IPS-18c (cell line): ENCODE data around the gene AQP12A.

Experiments used
- H3K4me3 ChIP-seq: 2 replicates; pipeline ENCODE4 v1.7.0; 2013; ENCODE audit warnings: low read depth, mild to moderate bottlenecking, low read length, moderate library complexity; ENCODE audit not compliant: insufficient read depth
- H3K9me3 ChIP-seq: one replicate; pipeline ENCODE4 v1.6.1; 2013; ENCODE audit warnings: mild to moderate bottlenecking, low read length, moderate library complexity; ENCODE audit not compliant: control insufficient read depth, insufficient read depth

Gene AQP12A

DNA sequence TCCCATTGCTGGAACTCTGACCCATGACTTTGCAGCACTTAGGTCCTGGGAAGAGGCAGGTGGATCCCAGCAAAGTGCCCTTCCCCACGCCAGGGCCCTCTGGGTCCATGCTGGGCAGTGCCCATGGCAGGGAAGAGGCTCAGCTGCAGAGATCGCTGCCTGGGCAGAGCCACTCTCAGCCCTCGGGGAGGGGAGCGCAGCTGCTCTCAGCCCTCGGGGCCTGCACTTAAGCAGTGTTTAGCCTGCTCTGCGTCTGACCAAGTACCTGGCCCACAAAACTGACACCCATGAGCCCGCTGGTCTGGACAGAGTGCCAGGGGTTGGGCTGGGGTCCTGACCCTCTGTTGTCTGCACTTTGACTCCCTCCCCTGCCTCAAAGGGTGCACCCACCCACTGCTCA is 46.3 kb downstream of the AQP12A start:
- Histone ChIP-seq H3K4me3 (no peak overlapping the region), H3K9me3 (peaks cover 2% of the 10 kb centered on the region)

DNA sequence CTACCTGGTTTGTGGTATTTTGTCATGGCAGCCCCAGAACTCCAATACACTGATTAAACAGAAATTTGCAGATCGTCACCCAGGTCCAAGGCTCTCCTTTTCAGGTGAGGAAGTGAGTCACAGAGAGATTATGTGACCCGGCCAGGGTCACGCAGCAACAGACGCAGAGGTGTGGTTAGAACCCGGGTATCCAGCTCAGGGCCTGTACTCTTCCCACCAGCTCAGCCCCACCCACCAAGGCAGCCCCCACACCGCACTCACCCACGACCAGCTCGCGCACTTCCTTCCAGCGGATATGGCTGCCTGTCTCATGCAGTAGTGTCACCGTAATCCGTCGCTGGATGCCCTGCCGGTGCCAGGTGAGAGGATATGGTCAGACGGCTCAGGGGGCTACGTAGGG is 48.1 kb downstream of the AQP12A start:
- Histone ChIP-seq H3K9me3 (peaks cover 2% of the 10 kb centered on the region), H3K4me3 (no peak overlapping the region)

DNA sequence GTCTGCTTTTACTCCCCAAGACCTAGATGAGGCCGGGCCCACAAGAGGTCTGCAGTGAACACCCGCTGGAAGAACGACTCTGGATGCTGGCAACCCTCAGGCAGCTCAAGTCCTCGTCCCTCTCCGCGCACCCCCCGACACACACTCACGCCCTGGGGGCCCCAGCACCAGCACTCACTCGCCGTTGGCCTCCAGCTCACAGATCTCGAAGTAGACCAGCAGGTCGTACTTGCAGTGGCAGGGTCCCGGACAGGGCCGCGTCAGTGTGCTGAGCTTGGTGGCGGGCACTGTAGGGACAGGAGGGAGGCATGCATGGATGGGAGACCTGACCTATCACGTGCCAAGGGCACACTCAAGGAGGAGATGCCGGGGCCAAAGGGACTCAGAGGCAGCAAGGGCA is 49.4 kb downstream of the AQP12A start:
- Histone ChIP-seq H3K4me3 (no peak overlapping the region), H3K9me3 (peaks cover 2% of the 10 kb centered on the region)

DNA sequence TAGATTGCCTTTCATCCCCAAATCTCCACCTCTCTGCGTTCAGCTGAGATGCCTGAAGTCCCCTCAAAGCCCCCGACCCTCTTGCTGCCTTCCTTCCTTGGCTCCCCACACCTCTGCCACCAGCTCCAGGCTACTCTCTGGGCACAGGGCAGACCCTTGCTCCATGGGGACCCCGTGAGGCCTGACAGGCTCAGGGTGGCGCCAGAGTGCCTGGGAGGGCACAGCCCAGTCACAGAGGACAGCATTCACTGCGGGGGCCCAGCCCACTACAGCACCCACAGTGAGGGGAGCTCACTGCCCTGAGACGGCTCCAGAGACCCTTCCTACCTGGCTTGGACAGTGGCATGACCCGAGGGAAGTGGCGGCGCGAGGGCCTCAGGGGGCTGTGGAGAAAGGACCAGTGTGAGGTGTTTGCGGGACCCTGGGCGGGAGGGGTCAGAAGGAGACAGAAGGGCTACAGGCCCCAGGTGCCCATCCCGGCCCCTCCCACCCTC is 51.0 kb downstream of the AQP12A start:
- H3K9me3 ChIP-seq: peaks cover 2% of the 10 kb centered on the region
- no peak overlapping the region for H3K4me3 ChIP-seq

DNA sequence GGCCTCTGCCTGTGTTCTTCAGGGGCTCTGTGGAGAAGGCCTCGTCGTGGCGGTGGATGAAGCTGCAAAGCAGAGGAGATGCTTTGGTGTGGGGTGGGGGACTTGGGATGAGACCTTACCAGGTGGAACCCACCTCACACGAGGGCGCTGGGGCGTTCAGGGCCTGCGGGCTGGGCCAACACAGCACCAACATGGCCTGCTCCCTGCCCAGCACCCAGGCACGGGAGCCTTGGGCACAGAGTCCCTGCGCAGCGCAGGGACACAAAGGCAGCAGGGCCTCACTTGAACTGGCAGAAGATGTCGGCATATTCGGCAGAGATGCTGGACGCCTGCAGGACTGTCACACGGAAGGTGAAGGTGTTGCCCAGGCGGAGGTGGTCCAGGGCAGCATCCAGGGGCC is 53.8 kb downstream of the AQP12A start:
- no peaks in the 10 kb centered on the region for H3K9me3 ChIP-seq

DNA sequence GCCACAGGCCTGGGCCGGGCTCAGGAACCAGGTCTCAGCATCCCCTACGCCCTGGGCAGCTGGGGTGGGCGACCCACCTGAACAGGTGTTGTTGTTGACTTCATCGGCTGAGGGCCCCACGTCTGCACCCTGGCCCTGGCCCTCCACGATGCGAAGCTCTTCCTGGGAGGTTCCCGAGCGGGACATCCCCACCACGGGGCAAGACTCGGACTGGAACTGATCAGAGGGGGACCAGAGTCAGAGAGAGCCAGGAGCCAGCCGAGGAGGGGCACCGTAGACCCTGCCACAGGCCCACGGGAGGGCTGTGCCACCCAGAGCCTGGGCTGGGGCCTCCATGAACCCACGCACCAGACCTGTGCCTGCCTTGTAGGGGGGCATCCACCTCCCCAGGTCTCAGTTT is 54.3 kb downstream of the AQP12A start:
- no peak overlapping the region for H3K4me3 ChIP-seq
- H3K9me3 ChIP-seq: no peaks in the 10 kb centered on the region

More for the DNA sequence above, 53.8 kb downstream of the AQP12A start:
- no peak overlapping the region for H3K4me3 ChIP-seq

DNA sequence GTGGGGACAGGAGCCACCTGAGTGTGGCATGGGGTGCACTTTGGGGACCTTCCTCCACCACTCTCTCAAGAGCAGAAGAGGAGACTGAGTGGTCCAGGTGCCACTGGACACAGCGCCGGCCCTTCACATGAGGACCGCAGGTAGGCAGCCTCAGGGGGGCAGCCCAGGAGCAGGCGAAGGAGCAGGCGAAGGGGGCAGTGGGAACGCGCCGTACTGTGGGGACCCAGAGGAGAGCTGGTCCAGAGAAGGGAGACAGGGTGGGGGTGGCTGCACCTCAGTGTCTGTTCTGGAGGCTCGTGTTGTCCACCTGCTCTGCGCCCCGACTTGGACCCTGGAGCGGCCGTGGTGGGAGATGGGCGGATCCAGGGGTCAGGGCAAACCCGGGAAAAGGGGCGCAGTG is 55.0 kb downstream of the AQP12A start:
- Histone ChIP-seq H3K9me3 (no peaks in the 10 kb centered on the region), H3K4me3 (no peak overlapping the region)

DNA sequence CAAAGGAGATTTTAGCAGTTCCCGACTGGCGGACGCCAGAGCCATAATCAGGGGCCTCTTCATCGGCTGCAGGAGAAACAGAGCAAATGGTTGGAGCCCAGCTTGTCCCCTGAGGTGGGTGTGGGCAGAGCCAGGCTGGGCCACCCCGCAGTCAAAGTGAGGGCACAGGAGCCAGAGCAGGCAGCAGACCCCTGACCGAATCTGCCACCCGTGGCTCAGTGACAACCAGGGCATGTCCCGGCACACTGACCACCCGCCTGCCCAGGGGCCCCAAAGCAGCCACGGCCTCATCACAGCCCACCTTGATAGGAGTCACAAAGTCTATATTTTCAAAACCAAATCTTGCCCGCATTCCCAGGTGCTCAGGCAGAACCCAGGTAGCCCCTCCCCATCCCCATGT is 55.6 kb downstream of the AQP12A start:
- H3K4me3 ChIP-seq: no peak overlapping the region
- H3K9me3 ChIP-seq: no peaks in the 10 kb centered on the region
